Measurements from ENCODE around the gene DCUN1D4.

The DCUN1D4 gene

GRCh38 chr4:51868449-51868847 is 25.5 kb downstream of the DCUN1D4 start:
- no peak overlapping the region for H3K27ac ChIP-seq (ENCODE audit: low read depth, low read length)
- H3K4me3 ChIP-seq (ENCODE audit: low read depth in 1 of 2, low read length in 2 of 2): no peak overlapping the region
- no peaks in the 10 kb centered on the region for H3K4me1 ChIP-seq (ENCODE audit: control insufficient read depth in 1 of 2, insufficient read depth in 2 of 2, low read length in 2 of 2)
- H3K9me3 ChIP-seq (ENCODE audit: control insufficient read depth in 1 of 2, low read length in 2 of 2): no peaks in the 10 kb centered on the region
- H3K27me3 ChIP-seq (ENCODE audit: control insufficient read depth in 1 of 2, insufficient read depth in 2 of 2, low read length in 2 of 2): no peaks in the 10 kb centered on the region
- H3K36me3 ChIP-seq (ENCODE audit: control insufficient read depth in 1 of 2, insufficient read depth in 2 of 2, low read length in 2 of 2): peaks cover 22 to 58% of the 10 kb centered on the region in 2 donors
- no peak overlapping the region for H3K9ac ChIP-seq (ENCODE audit: low read depth in 1 of 2, low read length in 2 of 2)

- Histone ChIP-seq H3K4me1 (ENCODE audit: control insufficient read depth in 1 of 2, insufficient read depth in 2 of 2, low read length in 2 of 2) (no peaks in the 10 kb centered on the region), H3K27me3 (ENCODE audit: control insufficient read depth in 1 of 2, insufficient read depth in 2 of 2, low read length in 2 of 2) (no peaks in the 10 kb centered on the region), H3K9me3 (ENCODE audit: control insufficient read depth in 1 of 2, low read length in 2 of 2) (no peaks in the 10 kb centered on the region), H3K4me3 (ENCODE audit: low read depth in 1 of 2, low read length in 2 of 2) (no peak overlapping the region), H3K9ac (ENCODE audit: low read depth in 1 of 2, low read length in 2 of 2) (no peak overlapping the region), H3K27ac (ENCODE audit: low read depth, low read length) (no peak overlapping the region), H3K36me3 (ENCODE audit: control insufficient read depth in 1 of 2, insufficient read depth in 2 of 2, low read length in 2 of 2) (peaks cover 21 to 56% of the 10 kb centered on the region in 2 donors)
Observed at GRCh38 chr4:51870441-51871188, 27.7 kb downstream of the DCUN1D4 start.

- Histone ChIP-seq H3K4me1 (ENCODE audit: control insufficient read depth in 1 of 2, insufficient read depth in 2 of 2, low read length in 2 of 2) (no peaks in the 10 kb centered on the region), H3K9ac (ENCODE audit: low read depth in 1 of 2, low read length in 2 of 2) (no peak overlapping the region), H3K9me3 (ENCODE audit: control insufficient read depth in 1 of 2, low read length in 2 of 2) (no peaks in the 10 kb centered on the region), H3K4me3 (ENCODE audit: low read depth in 1 of 2, low read length in 2 of 2) (no peak overlapping the region), H3K27ac (ENCODE audit: low read depth, low read length) (no peak overlapping the region), H3K27me3 (ENCODE audit: control insufficient read depth in 1 of 2, insufficient read depth in 2 of 2, low read length in 2 of 2) (no peaks in the 10 kb centered on the region), H3K36me3 (ENCODE audit: control insufficient read depth in 1 of 2, insufficient read depth in 2 of 2, low read length in 2 of 2) (peaks cover 14 to 48% of the 10 kb centered on the region in 2 donors)
Observed at GRCh38 chr4:51872283-51872997, 29.5 kb downstream of the DCUN1D4 start.

GRCh38 chr4:51874551-51874950 is 31.6 kb downstream of the DCUN1D4 start:
- no peak overlapping the region for H3K9ac ChIP-seq (ENCODE audit: low read depth in 1 of 2, low read length in 2 of 2)
- peaks cover 12 to 54% of the 10 kb centered on the region in 2 donors for H3K36me3 ChIP-seq (ENCODE audit: control insufficient read depth in 1 of 2, insufficient read depth in 2 of 2, low read length in 2 of 2)

GRCh38 chr4:51878431-51878830 is 35.5 kb downstream of the DCUN1D4 start:
- no peak overlapping the region for H3K9ac ChIP-seq (ENCODE audit: low read depth in 1 of 2, low read length in 2 of 2)
- H3K9me3 ChIP-seq (ENCODE audit: control insufficient read depth in 1 of 2, low read length in 2 of 2): no peaks in the 10 kb centered on the region
- no peaks in the 10 kb centered on the region for H3K27me3 ChIP-seq (ENCODE audit: control insufficient read depth in 1 of 2, insufficient read depth in 2 of 2, low read length in 2 of 2)
- H3K4me1 ChIP-seq (ENCODE audit: control insufficient read depth in 1 of 2, insufficient read depth in 2 of 2, low read length in 2 of 2): no peaks in the 10 kb centered on the region
- no peak overlapping the region for H3K4me3 ChIP-seq (ENCODE audit: low read depth in 1 of 2, low read length in 2 of 2)
- no peak overlapping the region for H3K27ac ChIP-seq (ENCODE audit: low read depth, low read length)
- H3K36me3 ChIP-seq (ENCODE audit: control insufficient read depth in 1 of 2, insufficient read depth in 2 of 2, low read length in 2 of 2): peaks cover 8 to 43% of the 10 kb centered on the region in 2 donors

More at GRCh38 chr4:51874551-51874950, 31.6 kb downstream of the DCUN1D4 start:
- Histone ChIP-seq H3K27ac (ENCODE audit: low read depth, low read length) (no peak overlapping the region), H3K4me3 (ENCODE audit: low read depth in 1 of 2, low read length in 2 of 2) (no peak overlapping the region), H3K9me3 (ENCODE audit: control insufficient read depth in 1 of 2, low read length in 2 of 2) (no peaks in the 10 kb centered on the region), H3K27me3 (ENCODE audit: control insufficient read depth in 1 of 2, insufficient read depth in 2 of 2, low read length in 2 of 2) (no peaks in the 10 kb centered on the region), H3K4me1 (ENCODE audit: control insufficient read depth in 1 of 2, insufficient read depth in 2 of 2, low read length in 2 of 2) (no peaks in the 10 kb centered on the region)

- Histone ChIP-seq H3K9ac (ENCODE audit: low read depth in 1 of 2, low read length in 2 of 2) (no peak overlapping the region), H3K27me3 (ENCODE audit: control insufficient read depth in 1 of 2, insufficient read depth in 2 of 2, low read length in 2 of 2) (no peaks in the 10 kb centered on the region), H3K27ac (ENCODE audit: low read depth, low read length) (no peak overlapping the region), H3K9me3 (ENCODE audit: control insufficient read depth in 1 of 2, low read length in 2 of 2) (no peaks in the 10 kb centered on the region), H3K4me1 (ENCODE audit: control insufficient read depth in 1 of 2, insufficient read depth in 2 of 2, low read length in 2 of 2) (no peaks in the 10 kb centered on the region), H3K36me3 (ENCODE audit: control insufficient read depth in 1 of 2, insufficient read depth in 2 of 2, low read length in 2 of 2) (peaks cover 3 to 35% of the 10 kb centered on the region in 2 donors), H3K4me3 (ENCODE audit: low read depth in 1 of 2, low read length in 2 of 2) (no peak overlapping the region)
Observed at GRCh38 chr4:51880016-51880915, 37.3 kb downstream of the DCUN1D4 start.

- Histone ChIP-seq H3K4me1 (ENCODE audit: control insufficient read depth in 1 of 2, insufficient read depth in 2 of 2, low read length in 2 of 2) (no peaks in the 10 kb centered on the region), H3K36me3 (ENCODE audit: control insufficient read depth in 1 of 2, insufficient read depth in 2 of 2, low read length in 2 of 2) (peaks cover 3 to 28% of the 10 kb centered on the region in 2 donors), H3K27ac (ENCODE audit: low read depth, low read length) (no peak overlapping the region), H3K27me3 (ENCODE audit: control insufficient read depth in 1 of 2, insufficient read depth in 2 of 2, low read length in 2 of 2) (no peaks in the 10 kb centered on the region), H3K9me3 (ENCODE audit: control insufficient read depth in 1 of 2, low read length in 2 of 2) (no peaks in the 10 kb centered on the region), H3K4me3 (ENCODE audit: low read depth in 1 of 2, low read length in 2 of 2) (no peak overlapping the region), H3K9ac (ENCODE audit: low read depth in 1 of 2, low read length in 2 of 2) (no peak overlapping the region)
Observed at GRCh38 chr4:51884055-51884454, 41.1 kb downstream of the DCUN1D4 start.

- peaks cover 3 to 22% of the 10 kb centered on the region in 2 donors for H3K36me3 ChIP-seq (ENCODE audit: control insufficient read depth in 1 of 2, insufficient read depth in 2 of 2, low read length in 2 of 2)
- no peak overlapping the region for H3K27ac ChIP-seq (ENCODE audit: low read depth, low read length)
- no peak overlapping the region for H3K9ac ChIP-seq (ENCODE audit: low read depth in 1 of 2, low read length in 2 of 2)
Observed at GRCh38 chr4:51884606-51885005, 41.7 kb downstream of the DCUN1D4 start.

GRCh38 chr4:51885363-51885762 is 42.4 kb downstream of the DCUN1D4 start:
- Histone ChIP-seq H3K4me3 (ENCODE audit: low read depth in 1 of 2, low read length in 2 of 2) (no peak overlapping the region), H3K9ac (ENCODE audit: low read depth in 1 of 2, low read length in 2 of 2) (no peak overlapping the region), H3K9me3 (ENCODE audit: control insufficient read depth in 1 of 2, low read length in 2 of 2) (no peaks in the 10 kb centered on the region), H3K27me3 (ENCODE audit: control insufficient read depth in 1 of 2, insufficient read depth in 2 of 2, low read length in 2 of 2) (no peaks in the 10 kb centered on the region), H3K36me3 (ENCODE audit: control insufficient read depth in 1 of 2, insufficient read depth in 2 of 2, low read length in 2 of 2) (peaks cover 3 to 26% of the 10 kb centered on the region in 2 donors), H3K27ac (ENCODE audit: low read depth, low read length) (no peak overlapping the region), H3K4me1 (ENCODE audit: control insufficient read depth in 1 of 2, insufficient read depth in 2 of 2, low read length in 2 of 2) (no peaks in the 10 kb centered on the region)

More at GRCh38 chr4:51884606-51885005, 41.7 kb downstream of the DCUN1D4 start:
- Histone ChIP-seq H3K4me3 (ENCODE audit: low read depth in 1 of 2, low read length in 2 of 2) (no peak overlapping the region), H3K4me1 (ENCODE audit: control insufficient read depth in 1 of 2, insufficient read depth in 2 of 2, low read length in 2 of 2) (no peaks in the 10 kb centered on the region), H3K27me3 (ENCODE audit: control insufficient read depth in 1 of 2, insufficient read depth in 2 of 2, low read length in 2 of 2) (no peaks in the 10 kb centered on the region), H3K9me3 (ENCODE audit: control insufficient read depth in 1 of 2, low read length in 2 of 2) (no peaks in the 10 kb centered on the region)
